ENCODE results near the gene ZNF157. TPM values are rescaled to one million over a fixed set of nuclear protein-coding genes. Genes with fewer than 3 reads are reported as not detected.

The ZNF157 gene
- total RNA-seq, 1 experiment from 2014 or later, result not detected

DNA sequence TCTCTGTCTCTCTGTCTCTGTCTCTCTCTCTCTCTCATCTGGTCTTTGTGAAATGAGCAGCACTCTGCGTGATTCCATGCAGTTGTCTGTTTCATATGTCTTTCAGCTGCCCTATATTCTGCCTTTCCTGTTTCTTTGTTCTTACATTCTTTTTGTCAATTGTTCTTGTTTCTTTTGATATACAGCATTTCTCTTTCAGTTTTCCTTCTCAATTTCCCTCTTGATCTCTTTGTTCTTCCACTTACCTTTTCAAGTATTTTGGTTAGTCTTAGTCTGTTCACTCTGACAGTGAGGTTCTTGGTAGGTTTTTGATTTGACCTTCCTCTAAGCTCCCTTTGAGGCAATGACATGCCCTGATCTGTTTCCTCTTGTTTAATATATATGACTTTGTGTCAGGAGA lies 20.4 kb downstream of the ZNF157 start:
- intact Hi-C loops (cut with micrococcal nuclease; ENCODE audit: unreplicated experiment), result no loop called here

GRCh38 chrX:47413179-47413594 lies 42.8 kb downstream of the ZNF157 start:
- Mint-ChIP-seq H3K9me3 (ENCODE audit: low read depth, unreplicated experiment) (peaks cover 7% of the 10 kb centered on the region), H3K36me3 (ENCODE audit: insufficient read depth, unreplicated experiment) (no peaks in the 10 kb centered on the region), H3K4me1 (ENCODE audit: low read depth, unreplicated experiment) (no peaks in the 10 kb centered on the region), H3K4me3 (ENCODE audit: low read depth, unreplicated experiment) (no peak overlapping the region), H3K27me3 (ENCODE audit: unreplicated experiment) (no peaks in the 10 kb centered on the region), H3K27ac (ENCODE audit: unreplicated experiment) (no peak overlapping the region)
- no TSS peak for BruUV-seq (replicated peaks)
- intact Hi-C loops (cut with micrococcal nuclease; ENCODE audit: unreplicated experiment), result no loop called here
- TF ChIP-seq, protein P1, sequence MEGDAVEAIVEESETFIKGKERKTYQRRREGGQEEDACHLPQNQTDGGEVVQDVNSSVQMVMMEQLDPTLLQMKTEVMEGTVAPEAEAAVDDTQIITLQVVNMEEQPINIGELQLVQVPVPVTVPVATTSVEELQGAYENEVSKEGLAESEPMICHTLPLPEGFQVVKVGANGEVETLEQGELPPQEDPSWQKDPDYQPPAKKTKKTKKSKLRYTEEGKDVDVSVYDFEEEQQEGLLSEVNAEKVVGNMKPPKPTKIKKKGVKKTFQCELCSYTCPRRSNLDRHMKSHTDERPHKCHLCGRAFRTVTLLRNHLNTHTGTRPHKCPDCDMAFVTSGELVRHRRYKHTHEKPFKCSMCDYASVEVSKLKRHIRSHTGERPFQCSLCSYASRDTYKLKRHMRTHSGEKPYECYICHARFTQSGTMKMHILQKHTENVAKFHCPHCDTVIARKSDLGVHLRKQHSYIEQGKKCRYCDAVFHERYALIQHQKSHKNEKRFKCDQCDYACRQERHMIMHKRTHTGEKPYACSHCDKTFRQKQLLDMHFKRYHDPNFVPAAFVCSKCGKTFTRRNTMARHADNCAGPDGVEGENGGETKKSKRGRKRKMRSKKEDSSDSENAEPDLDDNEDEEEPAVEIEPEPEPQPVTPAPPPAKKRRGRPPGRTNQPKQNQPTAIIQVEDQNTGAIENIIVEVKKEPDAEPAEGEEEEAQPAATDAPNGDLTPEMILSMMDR (IDR thresholded peaks at IDR 0.05; ENCODE audit: unreplicated experiment), result no peak
- CTCF ChIA-PET, result no interaction called here
- no peak for DNase-seq

More for the DNA sequence above, 20.4 kb downstream of the ZNF157 start:
- Mint-ChIP-seq H3K9me3 (ENCODE audit: low read depth, unreplicated experiment) (no peaks in the 10 kb centered on the region), H3K27me3 (ENCODE audit: unreplicated experiment) (peaks cover 22% of the 10 kb centered on the region), H3K4me3 (ENCODE audit: low read depth, unreplicated experiment) (no peak overlapping the region), H3K36me3 (ENCODE audit: insufficient read depth, unreplicated experiment) (no peaks in the 10 kb centered on the region), H3K27ac (ENCODE audit: unreplicated experiment) (no peak overlapping the region), H3K4me1 (ENCODE audit: low read depth, unreplicated experiment) (peaks cover 9% of the 10 kb centered on the region)
- CTCF ChIA-PET, result no interaction called here
- TF ChIP-seq, protein P1 (IDR thresholded peaks at IDR 0.05; ENCODE audit: unreplicated experiment), result no peak
- DNase-seq, result no peak
- no TSS peak for BruUV-seq (replicated peaks)

DNA sequence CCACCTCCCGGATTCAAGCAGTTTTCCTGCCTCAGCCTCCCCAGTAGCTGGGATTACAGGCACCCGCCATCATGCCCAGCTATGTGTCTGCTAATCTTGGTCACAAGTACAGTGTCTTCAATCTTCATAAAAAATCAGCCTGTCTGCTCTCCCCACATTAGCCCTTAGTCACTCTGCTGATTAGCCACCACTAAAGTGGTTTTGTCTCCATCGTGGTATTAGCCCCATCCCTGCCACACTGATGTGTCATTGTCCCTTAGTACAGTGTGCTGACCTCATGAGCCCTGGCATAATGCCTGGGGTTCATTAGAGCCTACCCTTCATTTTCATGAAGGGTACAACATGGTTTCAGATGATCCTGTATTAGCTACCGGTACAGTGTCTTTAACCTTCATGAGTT lies 49.9 kb downstream of the ZNF157 start:
- H3K4me1 Mint-ChIP-seq (ENCODE audit: low read depth, unreplicated experiment), result no peaks in the 10 kb centered on the region
- H3K27ac Mint-ChIP-seq (ENCODE audit: unreplicated experiment), result no peak overlapping the region
- no peaks in the 10 kb centered on the region for H3K36me3 Mint-ChIP-seq (ENCODE audit: insufficient read depth, unreplicated experiment)
- DNase-seq, result no peak
- intact Hi-C loops (cut with micrococcal nuclease; ENCODE audit: unreplicated experiment), result no loop called here
- H3K27me3 Mint-ChIP-seq (ENCODE audit: unreplicated experiment), result no peaks in the 10 kb centered on the region
- no TSS peak for BruUV-seq (replicated peaks)
- CTCF ChIA-PET, result no interaction called here
- no peak overlapping the region for H3K4me3 Mint-ChIP-seq (ENCODE audit: low read depth, unreplicated experiment)
- TF ChIP-seq, protein P1 (IDR thresholded peaks at IDR 0.05; ENCODE audit: unreplicated experiment), result no peak
- H3K9me3 Mint-ChIP-seq (ENCODE audit: low read depth, unreplicated experiment), result peaks cover 9% of the 10 kb centered on the region

DNA sequence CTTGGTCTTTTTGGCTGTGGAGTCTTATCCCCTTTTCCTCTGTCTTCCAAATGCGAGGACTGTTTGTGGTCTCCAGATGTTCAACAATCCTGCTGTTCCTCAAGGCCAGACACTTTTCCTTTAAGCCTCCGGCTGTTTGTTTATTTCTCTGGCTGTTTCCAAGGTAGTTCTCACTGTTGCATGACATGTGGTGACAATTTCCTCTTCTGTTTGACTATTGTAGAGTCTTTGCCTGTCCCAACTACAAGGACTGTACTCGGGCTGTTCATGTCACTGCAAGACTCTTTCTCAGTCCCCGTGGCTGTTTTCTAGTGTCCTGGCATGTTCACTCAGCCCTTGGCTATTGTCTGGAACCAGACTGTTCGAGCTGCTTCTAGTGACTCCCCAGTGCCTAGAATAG lies 50.6 kb downstream of the ZNF157 start:
- no peak for DNase-seq
- H3K9me3 Mint-ChIP-seq (ENCODE audit: low read depth, unreplicated experiment), result peaks cover 11% of the 10 kb centered on the region
- H3K27me3 Mint-ChIP-seq (ENCODE audit: unreplicated experiment), result no peaks in the 10 kb centered on the region
- H3K4me1 Mint-ChIP-seq (ENCODE audit: low read depth, unreplicated experiment), result no peaks in the 10 kb centered on the region
- intact Hi-C loops (cut with micrococcal nuclease; ENCODE audit: unreplicated experiment), result no loop called here
- no peaks in the 10 kb centered on the region for H3K36me3 Mint-ChIP-seq (ENCODE audit: insufficient read depth, unreplicated experiment)
- CTCF ChIA-PET, result no interaction called here
- H3K4me3 Mint-ChIP-seq (ENCODE audit: low read depth, unreplicated experiment), result no peak overlapping the region
- no TSS peak for BruUV-seq (replicated peaks)
- no peak overlapping the region for H3K27ac Mint-ChIP-seq (ENCODE audit: unreplicated experiment)
- TF ChIP-seq, protein P1 (IDR thresholded peaks at IDR 0.05; ENCODE audit: unreplicated experiment), result no peak
